ENCODE data around the gene DLG2. TPM values are rescaled to one million over a fixed set of nuclear protein-coding genes. Genes with fewer than 3 reads are reported as not detected.

The DLG2 gene
- total and polyA plus RNA-seq, 4 donors = 0.30 to 5.5 (median 0.68) TPM

DNA sequence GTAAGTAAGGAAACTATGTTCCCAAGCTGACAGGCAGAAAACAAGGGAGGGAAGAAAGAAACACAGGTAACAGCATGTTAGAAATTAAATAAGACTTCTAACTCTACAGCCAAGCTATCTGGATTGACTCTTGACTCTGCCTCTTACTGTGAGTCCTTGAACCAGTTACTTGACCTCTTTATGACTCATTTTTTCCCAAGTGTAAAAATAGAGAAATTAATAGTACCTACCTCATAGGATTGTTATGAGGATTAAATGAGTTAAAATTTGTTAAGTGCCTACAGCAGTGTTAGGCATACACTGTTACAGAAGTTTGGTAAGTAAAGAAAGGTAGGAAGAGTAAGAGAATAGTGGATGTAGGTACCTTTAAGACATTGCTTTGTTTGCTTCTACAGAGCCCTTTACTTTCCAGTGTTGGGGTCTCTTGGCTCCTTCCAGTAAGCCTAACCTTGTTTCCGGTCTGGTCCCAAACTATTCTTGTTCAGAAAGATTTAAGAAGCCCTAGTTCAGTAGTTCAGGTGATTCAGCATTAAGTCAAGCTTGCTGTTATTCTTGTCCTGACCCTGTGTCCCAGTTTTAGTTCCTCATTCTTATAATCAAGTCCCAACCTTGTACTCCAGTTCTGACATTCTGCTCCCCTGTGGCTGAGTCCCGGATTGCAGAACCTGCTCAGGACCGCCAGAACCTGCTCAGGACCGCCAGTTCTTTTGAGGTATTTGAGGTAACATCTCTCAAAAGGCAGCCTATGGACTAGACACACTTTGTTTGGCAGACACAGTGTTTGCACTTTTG lies 1377.6 kb downstream of the DLG2 start:
- no peaks in the 10 kb centered on the region for H3K36me3 ChIP-seq (ENCODE audit: control insufficient read depth in 4 of 4, insufficient read depth in 3 of 4, low read depth in 1 of 4, low read length in 3 of 4)
- H3K9me3 ChIP-seq (ENCODE audit: control insufficient read depth in 4 of 4, low read length in 3 of 4) = no peaks in the 10 kb centered on the region
- H3K27ac ChIP-seq (ENCODE audit: low read depth in 1 of 2, low read length in 2 of 2) = peak overlapping the region; percentile 39 to 63
- DNase-seq (ENCODE audit: low spot score) = no peak
- H3K9ac ChIP-seq (ENCODE audit: low read depth in 1 of 2, low read length in 2 of 2) = no peak overlapping the region
- H3K4me1 ChIP-seq (ENCODE audit: control insufficient read depth in 4 of 4, insufficient read depth in 4 of 4, low read length in 3 of 4) = peaks cover 13 to 50% (median 32%) of the 10 kb centered on the region in 4 donors
- TF ChIP-seq RAD21 (IDR thresholded peaks at IDR 0.05) = no peak
- no peak for TF ChIP-seq SP1 (IDR thresholded peaks at IDR 0.05)
- TF ChIP-seq JUND (IDR thresholded peaks at IDR 0.05) = peak; percentile 12 to 38
- no peaks in the 10 kb centered on the region for H3K27me3 ChIP-seq (ENCODE audit: control insufficient read depth in 4 of 4, insufficient read depth in 4 of 4, low read length in 3 of 4)
- WGBS = 41% methylated on average over 4 of the region's 4 CpGs
- no peak overlapping the region for H3K4me3 ChIP-seq (ENCODE audit: low read depth in 1 of 3, low read length in 3 of 3)

DNA sequence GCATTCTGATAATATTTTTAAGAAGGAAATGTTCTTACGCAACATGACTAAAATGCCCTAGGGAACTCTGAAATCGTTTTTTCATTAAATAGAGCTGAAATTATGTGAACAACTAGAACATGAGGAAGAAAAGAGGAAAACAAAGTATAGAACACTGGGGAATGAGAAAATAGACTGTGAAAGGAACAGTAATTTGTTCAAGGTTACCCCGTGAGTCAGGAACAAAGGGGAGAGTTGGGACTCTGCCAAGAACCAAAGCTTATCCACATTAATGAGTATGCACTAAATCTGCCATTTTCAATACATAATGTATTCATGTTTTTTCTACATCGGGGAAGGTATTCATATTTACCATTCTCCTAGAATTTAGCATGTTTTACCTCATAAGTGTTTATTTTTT lies 1379.2 kb downstream of the DLG2 start:
- WGBS = 54% methylated on average over 4 of the region's 4 CpGs
- no peak for TF ChIP-seq FOXA1 (IDR thresholded peaks at IDR 0.05)
- TF ChIP-seq, protein P1, sequence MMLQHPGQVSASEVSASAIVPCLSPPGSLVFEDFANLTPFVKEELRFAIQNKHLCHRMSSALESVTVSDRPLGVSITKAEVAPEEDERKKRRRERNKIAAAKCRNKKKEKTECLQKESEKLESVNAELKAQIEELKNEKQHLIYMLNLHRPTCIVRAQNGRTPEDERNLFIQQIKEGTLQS (IDR thresholded peaks at IDR 0.05) = no peak
- no peak for DNase-seq (ENCODE audit: low spot score)
- Histone ChIP-seq H3K4me1 (ENCODE audit: control insufficient read depth in 4 of 4, insufficient read depth in 4 of 4, low read length in 3 of 4) (peaks cover 16 to 62% (median 37%) of the 10 kb centered on the region in 4 donors), H3K27me3 (ENCODE audit: control insufficient read depth in 4 of 4, insufficient read depth in 4 of 4, low read length in 3 of 4) (no peaks in the 10 kb centered on the region), H3K4me3 (ENCODE audit: low read depth in 1 of 3, low read length in 3 of 3) (no peak overlapping the region), H3K27ac (ENCODE audit: low read depth in 1 of 2, low read length in 2 of 2) (no peak overlapping the region), H3K9me3 (ENCODE audit: control insufficient read depth in 4 of 4, low read length in 3 of 4) (no peaks in the 10 kb centered on the region), H3K36me3 (ENCODE audit: control insufficient read depth in 4 of 4, insufficient read depth in 3 of 4, low read depth in 1 of 4, low read length in 3 of 4) (no peaks in the 10 kb centered on the region), H3K9ac (ENCODE audit: low read depth in 1 of 2, low read length in 2 of 2) (no peak overlapping the region)

DNA sequence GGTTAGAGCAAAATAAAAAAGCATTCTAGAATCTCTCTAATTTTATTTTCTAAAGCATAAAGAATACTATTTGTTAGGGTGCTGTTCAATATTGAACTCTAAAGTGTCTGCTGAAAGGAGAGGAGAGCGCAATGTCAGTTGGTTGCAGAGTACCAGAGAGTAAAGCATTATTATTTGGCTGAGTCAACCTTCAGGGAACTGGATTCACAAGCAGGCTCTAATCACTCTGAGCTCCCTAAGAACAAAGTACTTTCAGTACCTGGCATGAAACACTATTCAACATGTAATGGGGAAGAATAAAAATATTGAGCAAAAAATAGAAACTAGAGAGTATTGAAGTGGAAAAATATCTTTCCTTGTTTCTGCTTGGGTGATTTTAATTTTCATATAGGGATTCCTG lies 1380.0 kb downstream of the DLG2 start:
- TF ChIP-seq, protein P2, sequence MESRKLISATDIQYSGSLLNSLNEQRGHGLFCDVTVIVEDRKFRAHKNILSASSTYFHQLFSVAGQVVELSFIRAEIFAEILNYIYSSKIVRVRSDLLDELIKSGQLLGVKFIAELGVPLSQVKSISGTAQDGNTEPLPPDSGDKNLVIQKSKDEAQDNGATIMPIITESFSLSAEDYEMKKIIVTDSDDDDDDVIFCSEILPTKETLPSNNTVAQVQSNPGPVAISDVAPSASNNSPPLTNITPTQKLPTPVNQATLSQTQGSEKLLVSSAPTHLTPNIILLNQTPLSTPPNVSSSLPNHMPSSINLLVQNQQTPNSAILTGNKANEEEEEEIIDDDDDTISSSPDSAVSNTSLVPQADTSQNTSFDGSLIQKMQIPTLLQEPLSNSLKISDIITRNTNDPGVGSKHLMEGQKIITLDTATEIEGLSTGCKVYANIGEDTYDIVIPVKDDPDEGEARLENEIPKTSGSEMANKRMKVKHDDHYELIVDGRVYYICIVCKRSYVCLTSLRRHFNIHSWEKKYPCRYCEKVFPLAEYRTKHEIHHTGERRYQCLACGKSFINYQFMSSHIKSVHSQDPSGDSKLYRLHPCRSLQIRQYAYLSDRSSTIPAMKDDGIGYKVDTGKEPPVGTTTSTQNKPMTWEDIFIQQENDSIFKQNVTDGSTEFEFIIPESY (IDR thresholded peaks at IDR 0.05) = no peak
- TF ChIP-seq HNF4G (IDR thresholded peaks at IDR 0.05) (no peak), NR2F2 (IDR thresholded peaks at IDR 0.05) (no peak), RXRA (IDR thresholded peaks at IDR 0.05) (no peak), RAD21 (IDR thresholded peaks at IDR 0.05) (no peak), GABPA (IDR thresholded peaks at IDR 0.05 in 1 of 2, conservative IDR thresholded peaks at IDR 0.05 in 1 of 2) (no peak), EGR1 (IDR thresholded peaks at IDR 0.05; ENCODE audit: low read depth in 2 of 2) (no peak), SP1 (IDR thresholded peaks at IDR 0.05) (no peak), YY1 (IDR thresholded peaks at IDR 0.05) (no peak), TAF1 (conservative IDR thresholded peaks at IDR 0.05) (no peak), HNF4A (conservative IDR thresholded peaks at IDR 0.05) (no peak), FOXA2 (IDR thresholded peaks at IDR 0.05) (no peak), JUND (IDR thresholded peaks at IDR 0.05) (no peak)
- TF ChIP-seq, protein P3, sequence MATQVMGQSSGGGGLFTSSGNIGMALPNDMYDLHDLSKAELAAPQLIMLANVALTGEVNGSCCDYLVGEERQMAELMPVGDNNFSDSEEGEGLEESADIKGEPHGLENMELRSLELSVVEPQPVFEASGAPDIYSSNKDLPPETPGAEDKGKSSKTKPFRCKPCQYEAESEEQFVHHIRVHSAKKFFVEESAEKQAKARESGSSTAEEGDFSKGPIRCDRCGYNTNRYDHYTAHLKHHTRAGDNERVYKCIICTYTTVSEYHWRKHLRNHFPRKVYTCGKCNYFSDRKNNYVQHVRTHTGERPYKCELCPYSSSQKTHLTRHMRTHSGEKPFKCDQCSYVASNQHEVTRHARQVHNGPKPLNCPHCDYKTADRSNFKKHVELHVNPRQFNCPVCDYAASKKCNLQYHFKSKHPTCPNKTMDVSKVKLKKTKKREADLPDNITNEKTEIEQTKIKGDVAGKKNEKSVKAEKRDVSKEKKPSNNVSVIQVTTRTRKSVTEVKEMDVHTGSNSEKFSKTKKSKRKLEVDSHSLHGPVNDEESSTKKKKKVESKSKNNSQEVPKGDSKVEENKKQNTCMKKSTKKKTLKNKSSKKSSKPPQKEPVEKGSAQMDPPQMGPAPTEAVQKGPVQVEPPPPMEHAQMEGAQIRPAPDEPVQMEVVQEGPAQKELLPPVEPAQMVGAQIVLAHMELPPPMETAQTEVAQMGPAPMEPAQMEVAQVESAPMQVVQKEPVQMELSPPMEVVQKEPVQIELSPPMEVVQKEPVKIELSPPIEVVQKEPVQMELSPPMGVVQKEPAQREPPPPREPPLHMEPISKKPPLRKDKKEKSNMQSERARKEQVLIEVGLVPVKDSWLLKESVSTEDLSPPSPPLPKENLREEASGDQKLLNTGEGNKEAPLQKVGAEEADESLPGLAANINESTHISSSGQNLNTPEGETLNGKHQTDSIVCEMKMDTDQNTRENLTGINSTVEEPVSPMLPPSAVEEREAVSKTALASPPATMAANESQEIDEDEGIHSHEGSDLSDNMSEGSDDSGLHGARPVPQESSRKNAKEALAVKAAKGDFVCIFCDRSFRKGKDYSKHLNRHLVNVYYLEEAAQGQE (IDR thresholded peaks at IDR 0.05) = no peak
- TF ChIP-seq, protein P4, sequence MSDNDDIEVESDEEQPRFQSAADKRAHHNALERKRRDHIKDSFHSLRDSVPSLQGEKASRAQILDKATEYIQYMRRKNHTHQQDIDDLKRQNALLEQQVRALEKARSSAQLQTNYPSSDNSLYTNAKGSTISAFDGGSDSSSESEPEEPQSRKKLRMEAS (IDR thresholded peaks at IDR 0.05) = no peak
- H3K4me1 ChIP-seq (ENCODE audit: control insufficient read depth in 4 of 4, insufficient read depth in 4 of 4, low read length in 3 of 4) = peaks cover 16 to 62% (median 37%) of the 10 kb centered on the region in 4 donors
- no peaks in the 10 kb centered on the region for H3K9me3 ChIP-seq (ENCODE audit: control insufficient read depth in 4 of 4, low read length in 3 of 4)
- no peaks in the 10 kb centered on the region for H3K27me3 ChIP-seq (ENCODE audit: control insufficient read depth in 4 of 4, insufficient read depth in 4 of 4, low read length in 3 of 4)
- no peak overlapping the region for H3K4me3 ChIP-seq (ENCODE audit: low read depth in 1 of 3, low read length in 3 of 3)
- no peak for DNase-seq (ENCODE audit: low spot score)
- WGBS = 73% methylated on average over 1 of the region's 1 CpG
- no peak overlapping the region for H3K9ac ChIP-seq (ENCODE audit: low read depth in 1 of 2, low read length in 2 of 2)
- H3K27ac ChIP-seq (ENCODE audit: low read depth in 1 of 2, low read length in 2 of 2) = no peak overlapping the region
- H3K36me3 ChIP-seq (ENCODE audit: control insufficient read depth in 4 of 4, insufficient read depth in 3 of 4, low read depth in 1 of 4, low read length in 3 of 4) = no peaks in the 10 kb centered on the region
